Measurements from ENCODE around the gene SNX13. TPM values are rescaled to one million over a fixed set of nuclear protein-coding genes. Genes with fewer than 3 reads are reported as not detected.

The SNX13 gene
- total and polyA plus RNA-seq, 7 donors, result 9.6 to 80.9 (median 43.8) TPM

GRCh38 chr7:17921857-17922416 is 18.4 kb downstream of the SNX13 start:
- 98% methylated on average over 1 of the region's 1 CpG for WGBS, 2 donors
- no peaks in the 10 kb centered on the region for H3K36me3 ChIP-seq
- peaks cover 0 to 40% (median 26%) of the 10 kb centered on the region in 4 donors for H3K4me1 ChIP-seq
- H3K27me3 ChIP-seq, result no peaks in the 10 kb centered on the region
- H3K4me3 ChIP-seq, result no peak overlapping the region
- intact Hi-C loops (cut with DNase I), result no loop called here
- DNase-seq, result no peak
- H3K9me3 ChIP-seq, result no peaks in the 10 kb centered on the region
- H3K27ac ChIP-seq, result no peak overlapping the region
- TF ChIP-seq CTCF (IDR thresholded peaks at IDR 0.05), result no peak
- TF ChIP-seq POLR2A (IDR thresholded peaks at IDR 0.05), result no peak
- TF ChIP-seq EP300 (IDR thresholded peaks at IDR 0.05), result no peak
- TF ChIP-seq POLR2AphosphoS5 (IDR thresholded peaks at IDR 0.05), result no peak

- Histone ChIP-seq H3K4me3 (no peak overlapping the region), H3K27ac (no peak overlapping the region), H3K36me3 (no peaks in the 10 kb centered on the region), H3K4me1 (peaks cover 0 to 27% (median 17%) of the 10 kb centered on the region in 4 donors), H3K9me3 (no peaks in the 10 kb centered on the region), H3K27me3 (no peaks in the 10 kb centered on the region)
- intact Hi-C loops (cut with DNase I), result no loop called here
- 80 to 91% methylated on average over 3 of the region's 3 CpGs for WGBS, 2 donors
- no peak for TF ChIP-seq POLR2AphosphoS5 (IDR thresholded peaks at IDR 0.05)
- TF ChIP-seq POLR2A (IDR thresholded peaks at IDR 0.05), result no peak
- no peak for TF ChIP-seq EP300 (IDR thresholded peaks at IDR 0.05)
- TF ChIP-seq CTCF (IDR thresholded peaks at IDR 0.05), result no peak
- DNase-seq, result no peak
These were observed 22.5 kb downstream of the SNX13 start for GRCh38 chr7:17917842-17918241.

- no peaks in the 10 kb centered on the region for H3K27me3 ChIP-seq
- TF ChIP-seq EP300 (IDR thresholded peaks at IDR 0.05) (no peak), CTCF (IDR thresholded peaks at IDR 0.05) (no peak), POLR2AphosphoS5 (IDR thresholded peaks at IDR 0.05) (no peak)
- no peaks in the 10 kb centered on the region for H3K36me3 ChIP-seq
- H3K27ac ChIP-seq, result no peak overlapping the region
- intact Hi-C loops (cut with DNase I), result no loop called here
- no peaks in the 10 kb centered on the region for H3K9me3 ChIP-seq
- peaks cover 0 to 17% (median 9%) of the 10 kb centered on the region in 4 donors for H3K4me1 ChIP-seq
- no peak for DNase-seq
- H3K4me3 ChIP-seq, result no peak overlapping the region
These were observed 23.5 kb downstream of the SNX13 start for GRCh38 chr7:17916786-17917185.

DNA sequence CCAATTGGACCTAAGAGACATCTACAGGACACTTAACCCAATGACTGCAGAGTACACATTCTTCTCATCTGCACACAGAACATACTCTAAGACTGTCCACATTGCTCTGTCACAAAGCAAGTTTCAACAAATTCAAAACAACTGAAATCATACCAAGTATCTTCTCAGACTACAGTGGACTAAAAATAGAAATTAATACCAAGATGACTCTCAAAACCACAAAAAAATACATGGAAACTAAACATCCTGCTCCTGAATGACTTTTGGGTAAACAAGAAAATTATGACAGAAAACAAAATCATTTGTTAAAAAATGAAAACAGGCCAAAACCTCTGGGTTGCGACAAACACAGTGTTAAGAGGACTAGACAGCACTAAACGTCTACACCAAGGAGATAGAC is 24.5 kb downstream of the SNX13 start:
- no peak for DNase-seq
- no peak overlapping the region for H3K4me3 ChIP-seq
- no peak overlapping the region for H3K27ac ChIP-seq
- peaks cover 0 to 12% (median 2%) of the 10 kb centered on the region in 4 donors for H3K4me1 ChIP-seq
- H3K27me3 ChIP-seq, result no peaks in the 10 kb centered on the region
- H3K36me3 ChIP-seq, result no peaks in the 10 kb centered on the region
- WGBS, 2 donors, result 78 to 94% methylated on average over 2 of the region's 2 CpGs
- TF ChIP-seq POLR2AphosphoS5 (IDR thresholded peaks at IDR 0.05) (no peak), EP300 (IDR thresholded peaks at IDR 0.05) (no peak), CTCF (IDR thresholded peaks at IDR 0.05) (no peak), POLR2A (IDR thresholded peaks at IDR 0.05) (no peak)
- intact Hi-C loops (cut with DNase I), result no loop called here
- no peaks in the 10 kb centered on the region for H3K9me3 ChIP-seq

- Histone ChIP-seq H3K27me3 (no peaks in the 10 kb centered on the region), H3K36me3 (no peaks in the 10 kb centered on the region), H3K4me3 (no peak overlapping the region), H3K4me1 (peaks cover 0 to 12% (median 0%) of the 10 kb centered on the region in 4 donors), H3K9me3 (no peaks in the 10 kb centered on the region), H3K27ac (no peak overlapping the region)
- intact Hi-C loops (cut with DNase I), result no loop called here
- no peak for TF ChIP-seq EP300 (IDR thresholded peaks at IDR 0.05)
- TF ChIP-seq POLR2A (IDR thresholded peaks at IDR 0.05), result no peak
- TF ChIP-seq POLR2AphosphoS5 (IDR thresholded peaks at IDR 0.05), result no peak
- TF ChIP-seq CTCF (IDR thresholded peaks at IDR 0.05), result no peak
- DNase-seq, result no peak
- 96 to 98% methylated on average over 6 of the region's 6 CpGs for WGBS, 2 donors
These were observed 25.1 kb downstream of the SNX13 start for GRCh38 chr7:17915168-17915567.

All from sigmoid colon (tissue), 7 donors.